ENCODE data around the gene RIN3. TPM values are rescaled to one million over a fixed set of nuclear protein-coding genes. Genes with fewer than 3 reads are reported as not detected.

The RIN3 gene
- total and polyA plus RNA-seq, 10 of the 15 experiments (the other 5 are each of a cell fraction or from before 2014, with no cell fraction given), result 0.91 to 23.3 (median 6.3) TPM

DNA sequence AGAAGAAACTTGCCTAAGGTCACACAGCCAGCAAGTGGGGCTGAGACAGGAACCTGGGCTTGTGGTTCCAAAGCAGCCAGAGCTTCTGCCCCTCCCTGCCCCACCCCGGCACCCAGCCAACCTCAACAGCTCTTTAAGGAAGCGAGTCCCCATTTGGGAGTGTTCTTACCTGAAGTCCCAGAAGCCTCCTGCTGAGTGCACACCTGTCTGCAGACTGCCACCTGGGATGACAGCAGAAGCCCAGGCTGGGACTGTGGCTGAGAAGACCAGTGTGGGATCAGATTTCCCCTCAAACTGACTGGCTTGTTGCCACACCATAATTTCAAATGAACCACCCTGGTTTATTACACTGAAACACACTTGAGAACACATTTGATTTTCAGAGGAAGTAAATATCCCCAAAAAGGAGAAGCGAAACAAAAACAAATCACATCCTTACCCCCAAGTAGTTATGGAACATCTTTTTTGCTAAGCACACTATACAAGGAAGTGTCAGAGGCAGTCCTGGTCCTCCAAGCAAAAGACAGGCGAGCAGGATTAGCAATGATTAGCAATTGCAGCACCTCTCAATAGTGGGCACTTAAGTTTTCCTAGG, 6.3 kb upstream of the RIN3 start (continued):
- TF ChIP-seq, protein P1, sequence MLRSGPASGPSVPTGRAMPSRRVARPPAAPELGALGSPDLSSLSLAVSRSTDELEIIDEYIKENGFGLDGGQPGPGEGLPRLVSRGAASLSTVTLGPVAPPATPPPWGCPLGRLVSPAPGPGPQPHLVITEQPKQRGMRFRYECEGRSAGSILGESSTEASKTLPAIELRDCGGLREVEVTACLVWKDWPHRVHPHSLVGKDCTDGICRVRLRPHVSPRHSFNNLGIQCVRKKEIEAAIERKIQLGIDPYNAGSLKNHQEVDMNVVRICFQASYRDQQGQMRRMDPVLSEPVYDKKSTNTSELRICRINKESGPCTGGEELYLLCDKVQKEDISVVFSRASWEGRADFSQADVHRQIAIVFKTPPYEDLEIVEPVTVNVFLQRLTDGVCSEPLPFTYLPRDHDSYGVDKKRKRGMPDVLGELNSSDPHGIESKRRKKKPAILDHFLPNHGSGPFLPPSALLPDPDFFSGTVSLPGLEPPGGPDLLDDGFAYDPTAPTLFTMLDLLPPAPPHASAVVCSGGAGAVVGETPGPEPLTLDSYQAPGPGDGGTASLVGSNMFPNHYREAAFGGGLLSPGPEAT (IDR thresholded peaks at IDR 0.05; ENCODE audit: low read depth), result peak; percentile 70; the same call in 1 of the 2 replicates
- TF ChIP-seq SIN3A (IDR thresholded peaks at IDR 0.05; ENCODE audit: low read depth, low read length) (no peak), SREBF2 (IDR thresholded peaks at IDR 0.05; ENCODE audit: low read length) (no peak), HCFC1 (IDR thresholded peaks at IDR 0.05; ENCODE audit: low read length) (no peak), RUNX3 (IDR thresholded peaks at IDR 0.05; ENCODE audit: low read length) (peak; percentile 43; the same call in 1 of the 2 replicates), SRF (IDR thresholded peaks at IDR 0.05; ENCODE audit: low read depth in 2 of 2, low read length in 2 of 2) (no peak), MTA2 (IDR thresholded peaks at IDR 0.05; ENCODE audit: low read depth) (peak; percentile 62), IKZF1 (conservative IDR thresholded peaks at IDR 0.05) (peak; percentile 72), EZH2 (IDR thresholded peaks at IDR 0.05; ENCODE audit: borderline replicate concordance, control insufficient read depth, low read depth, low read length) (no peak), YY1 (IDR thresholded peaks at IDR 0.05; ENCODE audit: low read depth, low read length) (no peak), CHD1 (IDR thresholded peaks at IDR 0.05; ENCODE audit: low read depth, low read length) (no peak), ZNF622 (IDR thresholded peaks at IDR 0.05) (no peak)
- TF ChIP-seq, protein P2, sequence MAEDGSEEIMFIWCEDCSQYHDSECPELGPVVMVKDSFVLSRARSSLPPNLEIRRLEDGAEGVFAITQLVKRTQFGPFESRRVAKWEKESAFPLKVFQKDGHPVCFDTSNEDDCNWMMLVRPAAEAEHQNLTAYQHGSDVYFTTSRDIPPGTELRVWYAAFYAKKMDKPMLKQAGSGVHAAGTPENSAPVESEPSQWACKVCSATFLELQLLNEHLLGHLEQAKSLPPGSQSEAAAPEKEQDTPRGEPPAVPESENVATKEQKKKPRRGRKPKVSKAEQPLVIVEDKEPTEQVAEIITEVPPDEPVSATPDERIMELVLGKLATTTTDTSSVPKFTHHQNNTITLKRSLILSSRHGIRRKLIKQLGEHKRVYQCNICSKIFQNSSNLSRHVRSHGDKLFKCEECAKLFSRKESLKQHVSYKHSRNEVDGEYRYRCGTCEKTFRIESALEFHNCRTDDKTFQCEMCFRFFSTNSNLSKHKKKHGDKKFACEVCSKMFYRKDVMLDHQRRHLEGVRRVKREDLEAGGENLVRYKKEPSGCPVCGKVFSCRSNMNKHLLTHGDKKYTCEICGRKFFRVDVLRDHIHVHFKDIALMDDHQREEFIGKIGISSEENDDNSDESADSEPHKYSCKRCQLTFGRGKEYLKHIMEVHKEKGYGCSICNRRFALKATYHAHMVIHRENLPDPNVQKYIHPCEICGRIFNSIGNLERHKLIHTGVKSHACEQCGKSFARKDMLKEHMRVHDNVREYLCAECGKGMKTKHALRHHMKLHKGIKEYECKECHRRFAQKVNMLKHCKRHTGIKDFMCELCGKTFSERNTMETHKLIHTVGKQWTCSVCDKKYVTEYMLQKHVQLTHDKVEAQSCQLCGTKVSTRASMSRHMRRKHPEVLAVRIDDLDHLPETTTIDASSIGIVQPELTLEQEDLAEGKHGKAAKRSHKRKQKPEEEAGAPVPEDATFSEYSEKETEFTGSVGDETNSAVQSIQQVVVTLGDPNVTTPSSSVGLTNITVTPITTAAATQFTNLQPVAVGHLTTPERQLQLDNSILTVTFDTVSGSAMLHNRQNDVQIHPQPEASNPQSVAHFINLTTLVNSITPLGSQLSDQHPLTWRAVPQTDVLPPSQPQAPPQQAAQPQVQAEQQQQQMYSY (CRISPR knock-in tag; IDR thresholded peaks at IDR 0.05), result no peak
- TF ChIP-seq, protein P3, sequence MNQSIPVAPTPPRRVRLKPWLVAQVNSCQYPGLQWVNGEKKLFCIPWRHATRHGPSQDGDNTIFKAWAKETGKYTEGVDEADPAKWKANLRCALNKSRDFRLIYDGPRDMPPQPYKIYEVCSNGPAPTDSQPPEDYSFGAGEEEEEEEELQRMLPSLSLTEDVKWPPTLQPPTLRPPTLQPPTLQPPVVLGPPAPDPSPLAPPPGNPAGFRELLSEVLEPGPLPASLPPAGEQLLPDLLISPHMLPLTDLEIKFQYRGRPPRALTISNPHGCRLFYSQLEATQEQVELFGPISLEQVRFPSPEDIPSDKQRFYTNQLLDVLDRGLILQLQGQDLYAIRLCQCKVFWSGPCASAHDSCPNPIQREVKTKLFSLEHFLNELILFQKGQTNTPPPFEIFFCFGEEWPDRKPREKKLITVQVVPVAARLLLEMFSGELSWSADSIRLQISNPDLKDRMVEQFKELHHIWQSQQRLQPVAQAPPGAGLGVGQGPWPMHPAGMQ (IDR thresholded peaks at IDR 0.05; ENCODE audit: borderline replicate concordance), result no peak
- TF ChIP-seq, protein P4, sequence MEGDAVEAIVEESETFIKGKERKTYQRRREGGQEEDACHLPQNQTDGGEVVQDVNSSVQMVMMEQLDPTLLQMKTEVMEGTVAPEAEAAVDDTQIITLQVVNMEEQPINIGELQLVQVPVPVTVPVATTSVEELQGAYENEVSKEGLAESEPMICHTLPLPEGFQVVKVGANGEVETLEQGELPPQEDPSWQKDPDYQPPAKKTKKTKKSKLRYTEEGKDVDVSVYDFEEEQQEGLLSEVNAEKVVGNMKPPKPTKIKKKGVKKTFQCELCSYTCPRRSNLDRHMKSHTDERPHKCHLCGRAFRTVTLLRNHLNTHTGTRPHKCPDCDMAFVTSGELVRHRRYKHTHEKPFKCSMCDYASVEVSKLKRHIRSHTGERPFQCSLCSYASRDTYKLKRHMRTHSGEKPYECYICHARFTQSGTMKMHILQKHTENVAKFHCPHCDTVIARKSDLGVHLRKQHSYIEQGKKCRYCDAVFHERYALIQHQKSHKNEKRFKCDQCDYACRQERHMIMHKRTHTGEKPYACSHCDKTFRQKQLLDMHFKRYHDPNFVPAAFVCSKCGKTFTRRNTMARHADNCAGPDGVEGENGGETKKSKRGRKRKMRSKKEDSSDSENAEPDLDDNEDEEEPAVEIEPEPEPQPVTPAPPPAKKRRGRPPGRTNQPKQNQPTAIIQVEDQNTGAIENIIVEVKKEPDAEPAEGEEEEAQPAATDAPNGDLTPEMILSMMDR (IDR thresholded peaks at IDR 0.05 in 2 of 3, conservative IDR thresholded peaks at IDR 0.05 in 1 of 3; ENCODE audit: control insufficient read depth in 2 of 3, extremely low read depth in 1 of 3, insufficient read depth in 1 of 3, low read depth in 3 of 3, low read length in 3 of 3), result no peak
- TF ChIP-seq, protein P5, sequence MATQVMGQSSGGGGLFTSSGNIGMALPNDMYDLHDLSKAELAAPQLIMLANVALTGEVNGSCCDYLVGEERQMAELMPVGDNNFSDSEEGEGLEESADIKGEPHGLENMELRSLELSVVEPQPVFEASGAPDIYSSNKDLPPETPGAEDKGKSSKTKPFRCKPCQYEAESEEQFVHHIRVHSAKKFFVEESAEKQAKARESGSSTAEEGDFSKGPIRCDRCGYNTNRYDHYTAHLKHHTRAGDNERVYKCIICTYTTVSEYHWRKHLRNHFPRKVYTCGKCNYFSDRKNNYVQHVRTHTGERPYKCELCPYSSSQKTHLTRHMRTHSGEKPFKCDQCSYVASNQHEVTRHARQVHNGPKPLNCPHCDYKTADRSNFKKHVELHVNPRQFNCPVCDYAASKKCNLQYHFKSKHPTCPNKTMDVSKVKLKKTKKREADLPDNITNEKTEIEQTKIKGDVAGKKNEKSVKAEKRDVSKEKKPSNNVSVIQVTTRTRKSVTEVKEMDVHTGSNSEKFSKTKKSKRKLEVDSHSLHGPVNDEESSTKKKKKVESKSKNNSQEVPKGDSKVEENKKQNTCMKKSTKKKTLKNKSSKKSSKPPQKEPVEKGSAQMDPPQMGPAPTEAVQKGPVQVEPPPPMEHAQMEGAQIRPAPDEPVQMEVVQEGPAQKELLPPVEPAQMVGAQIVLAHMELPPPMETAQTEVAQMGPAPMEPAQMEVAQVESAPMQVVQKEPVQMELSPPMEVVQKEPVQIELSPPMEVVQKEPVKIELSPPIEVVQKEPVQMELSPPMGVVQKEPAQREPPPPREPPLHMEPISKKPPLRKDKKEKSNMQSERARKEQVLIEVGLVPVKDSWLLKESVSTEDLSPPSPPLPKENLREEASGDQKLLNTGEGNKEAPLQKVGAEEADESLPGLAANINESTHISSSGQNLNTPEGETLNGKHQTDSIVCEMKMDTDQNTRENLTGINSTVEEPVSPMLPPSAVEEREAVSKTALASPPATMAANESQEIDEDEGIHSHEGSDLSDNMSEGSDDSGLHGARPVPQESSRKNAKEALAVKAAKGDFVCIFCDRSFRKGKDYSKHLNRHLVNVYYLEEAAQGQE (IDR thresholded peaks at IDR 0.05; ENCODE audit: low read depth, low read length), result no peak
